ENCODE measurements around the gene VCAN. TPM values are rescaled to one million over a fixed set of nuclear protein-coding genes. Genes with fewer than 3 reads are reported as not detected.

Gene VCAN
- total RNA-seq, 2 experiments from 2014 or later = not detected

DNA sequence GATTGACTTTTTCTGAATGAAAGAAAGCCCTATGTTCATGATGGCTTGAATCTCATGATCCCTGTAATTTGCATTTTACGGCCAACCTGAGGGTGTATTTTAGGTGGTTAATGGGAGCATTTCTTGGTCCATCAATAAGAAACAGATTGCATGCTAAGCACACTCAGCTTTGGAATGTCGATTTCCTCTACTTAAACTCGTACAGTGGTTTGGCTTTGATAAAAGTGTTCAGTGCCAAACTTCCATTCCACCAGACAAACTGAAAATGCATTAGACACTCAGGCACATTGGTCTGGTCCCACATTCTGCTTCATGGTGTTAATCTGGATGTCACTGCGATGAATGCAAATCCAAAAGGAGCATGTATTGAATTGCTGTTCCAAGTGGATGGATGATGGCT lies 77.0 kb downstream of the VCAN start:
- DNase-seq = no peak
- no peak overlapping the region for H3K27ac Mint-ChIP-seq
- no peaks in the 10 kb centered on the region for H3K36me3 Mint-ChIP-seq (ENCODE audit: low read depth)
- H3K4me3 Mint-ChIP-seq = no peak overlapping the region
- CTCF ChIA-PET = no interaction called here
- intact Hi-C loops (cut with micrococcal nuclease) = no loop called here
- peaks cover 6% of the 10 kb centered on the region for H3K27me3 Mint-ChIP-seq (ENCODE audit: low read depth)
- no peaks in the 10 kb centered on the region for H3K9me3 Mint-ChIP-seq
- no peaks in the 10 kb centered on the region for H3K4me1 Mint-ChIP-seq (ENCODE audit: low read depth)

DNA sequence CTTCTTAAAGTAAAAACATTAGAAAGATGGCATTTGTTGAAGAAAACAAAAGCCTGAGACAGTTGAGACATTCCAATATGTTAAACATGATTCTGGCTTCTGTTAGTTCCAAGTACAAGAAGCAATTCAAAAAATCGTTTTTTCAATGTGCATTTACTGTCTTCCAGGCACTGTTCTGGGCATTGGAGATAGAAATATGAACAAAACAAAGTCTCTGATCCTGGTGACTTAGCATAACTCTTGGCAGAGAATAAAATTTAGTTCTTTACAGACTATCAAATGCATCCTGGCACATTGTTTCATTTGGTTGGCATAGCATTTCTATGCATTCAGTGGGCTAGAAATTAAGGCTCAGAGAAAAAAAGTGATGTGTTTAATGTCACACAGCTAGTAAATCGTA lies 77.5 kb downstream of the VCAN start:
- Mint-ChIP-seq H3K36me3 (ENCODE audit: low read depth) (no peaks in the 10 kb centered on the region), H3K27me3 (ENCODE audit: low read depth) (peaks cover 6% of the 10 kb centered on the region), H3K9me3 (no peaks in the 10 kb centered on the region), H3K4me3 (no peak overlapping the region), H3K27ac (no peak overlapping the region), H3K4me1 (ENCODE audit: low read depth) (no peaks in the 10 kb centered on the region)
- CTCF ChIA-PET = no interaction called here
- intact Hi-C loops (cut with micrococcal nuclease) = no loop called here
- DNase-seq = no peak

DNA sequence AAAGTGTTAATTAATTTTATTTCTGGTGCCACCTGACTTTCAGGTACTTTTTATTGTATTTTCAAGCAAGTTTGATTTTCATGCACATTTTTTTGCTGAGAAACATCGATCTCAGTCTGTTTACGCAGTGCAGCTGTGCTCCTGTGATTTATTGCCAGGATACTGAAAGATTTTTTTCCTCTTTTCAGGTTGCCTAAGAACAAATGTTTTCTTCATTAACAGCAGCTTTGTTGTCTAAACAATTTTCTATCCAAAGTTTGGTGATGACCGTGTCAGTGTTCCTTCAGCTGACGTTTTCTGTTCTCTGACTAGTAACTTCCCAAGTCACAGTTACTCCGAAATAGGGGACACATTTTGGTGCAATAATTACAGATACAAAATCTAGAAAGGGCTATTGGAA lies 78.1 kb downstream of the VCAN start:
- no peaks in the 10 kb centered on the region for H3K36me3 Mint-ChIP-seq (ENCODE audit: low read depth)
- intact Hi-C loops (cut with micrococcal nuclease) = no loop called here
- DNase-seq = no peak
- H3K27me3 Mint-ChIP-seq (ENCODE audit: low read depth) = peaks cover 6% of the 10 kb centered on the region
- no peak overlapping the region for H3K4me3 Mint-ChIP-seq
- CTCF ChIA-PET = no interaction called here
- H3K4me1 Mint-ChIP-seq (ENCODE audit: low read depth) = no peaks in the 10 kb centered on the region
- no peak overlapping the region for H3K27ac Mint-ChIP-seq
- no peaks in the 10 kb centered on the region for H3K9me3 Mint-ChIP-seq

DNA sequence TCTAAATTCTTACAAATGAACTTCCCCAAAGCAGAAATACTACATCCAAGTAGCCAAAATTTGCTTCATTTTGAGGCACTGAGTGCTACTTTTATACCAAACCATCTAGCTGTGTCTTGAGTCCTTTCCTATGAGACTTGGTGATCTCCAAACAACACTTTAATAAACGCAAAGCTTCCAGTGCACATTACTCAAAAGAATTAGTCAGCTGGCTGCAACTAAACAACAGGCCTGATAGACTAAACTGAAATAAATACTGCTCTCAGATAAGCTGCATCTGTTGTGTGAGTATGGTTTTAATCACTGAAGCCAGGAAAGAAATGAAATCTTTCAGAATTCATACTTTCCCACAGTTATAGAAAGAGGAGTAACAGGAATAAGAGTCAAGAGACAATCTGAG lies 80.3 kb downstream of the VCAN start:
- Mint-ChIP-seq H3K4me1 (ENCODE audit: low read depth) (no peaks in the 10 kb centered on the region), H3K27me3 (ENCODE audit: low read depth) (peaks cover 6% of the 10 kb centered on the region), H3K9me3 (no peaks in the 10 kb centered on the region), H3K4me3 (no peak overlapping the region), H3K36me3 (ENCODE audit: low read depth) (no peaks in the 10 kb centered on the region), H3K27ac (no peak overlapping the region)
- intact Hi-C loops (cut with micrococcal nuclease) = no loop called here
- no peak for DNase-seq
- CTCF ChIA-PET = interaction anchor here (0.5 kb wide), 1 partner anchor 1054 kb away, joined by 4 read pairs; no protein-coding TSS in a partner anchor

DNA sequence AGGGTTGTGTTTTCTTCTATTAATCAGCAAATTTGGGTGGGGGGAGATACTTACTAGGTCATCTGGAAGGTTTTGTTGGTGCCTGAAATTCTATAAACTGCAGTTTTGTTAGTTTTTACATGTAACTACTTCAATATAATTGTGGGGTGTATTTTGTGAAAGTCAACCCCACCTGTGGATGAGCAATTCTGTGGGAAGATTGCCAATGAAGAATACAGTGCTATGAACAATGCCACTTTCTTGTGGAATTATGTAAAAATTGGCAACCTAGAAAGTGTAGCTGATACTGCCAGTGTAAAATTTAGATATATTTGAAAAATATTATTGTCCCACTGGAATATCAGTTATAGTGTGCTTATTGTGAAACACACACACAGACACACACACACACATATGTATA lies 80.7 kb downstream of the VCAN start:
- H3K4me1 Mint-ChIP-seq (ENCODE audit: low read depth) = no peaks in the 10 kb centered on the region
- no peak overlapping the region for H3K4me3 Mint-ChIP-seq
- no peak for DNase-seq
- intact Hi-C loops (cut with micrococcal nuclease) = no loop called here
- no peaks in the 10 kb centered on the region for H3K9me3 Mint-ChIP-seq
- peaks cover 5% of the 10 kb centered on the region for H3K27me3 Mint-ChIP-seq (ENCODE audit: low read depth)
- CTCF ChIA-PET = interaction anchor here (0.5 kb wide), 1 partner anchor 1055 kb away, joined by 4 read pairs; no protein-coding TSS in a partner anchor
- no peak overlapping the region for H3K27ac Mint-ChIP-seq
- no peaks in the 10 kb centered on the region for H3K36me3 Mint-ChIP-seq (ENCODE audit: low read depth)

DNA sequence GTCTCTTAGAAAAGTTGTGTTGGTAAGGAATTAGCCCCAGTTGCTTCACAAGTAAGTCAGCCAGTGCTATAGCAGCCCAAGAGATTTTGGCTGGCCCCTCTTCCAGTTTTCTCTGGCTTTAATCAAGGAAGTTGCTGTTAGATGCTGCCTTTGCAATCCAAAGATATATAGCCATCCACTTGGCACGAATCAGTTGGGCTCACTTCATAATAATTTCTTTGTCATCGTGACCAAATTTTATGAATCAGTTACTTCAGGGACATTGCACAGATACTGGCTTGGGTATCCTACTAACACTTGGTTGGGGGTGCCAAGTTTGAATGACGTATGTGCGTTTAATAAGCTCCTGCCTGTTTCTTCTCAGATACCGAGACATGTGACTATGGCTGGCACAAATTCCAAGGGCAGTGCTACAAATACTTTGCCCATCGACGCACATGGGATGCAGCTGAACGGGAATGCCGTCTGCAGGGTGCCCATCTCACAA lies 81.5 kb downstream of the VCAN start:
- Mint-ChIP-seq H3K27ac (no peak overlapping the region), H3K9me3 (no peaks in the 10 kb centered on the region), H3K36me3 (ENCODE audit: low read depth) (no peaks in the 10 kb centered on the region), H3K4me3 (no peak overlapping the region), H3K27me3 (ENCODE audit: low read depth) (peaks cover 2% of the 10 kb centered on the region), H3K4me1 (ENCODE audit: low read depth) (no peaks in the 10 kb centered on the region)
- intact Hi-C loops (cut with micrococcal nuclease) = no loop called here
- no peak for DNase-seq
- CTCF ChIA-PET = no interaction called here

DNA sequence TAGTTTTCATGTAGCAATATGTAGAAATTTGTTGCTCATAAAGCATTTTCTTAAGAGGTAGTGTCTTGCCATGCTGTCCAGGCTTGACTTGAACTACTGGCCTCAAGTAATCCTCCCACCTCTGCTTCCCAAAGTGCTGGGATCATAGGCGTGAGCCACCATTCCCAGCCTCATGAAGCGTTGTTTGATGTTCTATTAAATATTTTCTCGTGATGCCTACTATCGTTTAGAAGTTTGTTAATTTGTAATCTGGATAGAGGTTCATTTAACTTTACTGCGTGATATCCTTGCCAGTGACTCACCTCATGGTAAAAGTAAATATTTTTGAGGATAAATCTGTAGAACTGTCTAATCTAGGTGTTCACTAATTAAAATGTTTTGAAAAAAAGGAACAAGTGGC lies 82.6 kb downstream of the VCAN start:
- H3K9me3 Mint-ChIP-seq = no peaks in the 10 kb centered on the region
- intact Hi-C loops (cut with micrococcal nuclease) = no loop called here
- H3K4me3 Mint-ChIP-seq = no peak overlapping the region
- no peaks in the 10 kb centered on the region for H3K36me3 Mint-ChIP-seq (ENCODE audit: low read depth)
- peaks cover 2% of the 10 kb centered on the region for H3K27me3 Mint-ChIP-seq (ENCODE audit: low read depth)
- no peak overlapping the region for H3K27ac Mint-ChIP-seq
- CTCF ChIA-PET = no interaction called here
- H3K4me1 Mint-ChIP-seq (ENCODE audit: low read depth) = no peaks in the 10 kb centered on the region
- no peak for DNase-seq

DNA sequence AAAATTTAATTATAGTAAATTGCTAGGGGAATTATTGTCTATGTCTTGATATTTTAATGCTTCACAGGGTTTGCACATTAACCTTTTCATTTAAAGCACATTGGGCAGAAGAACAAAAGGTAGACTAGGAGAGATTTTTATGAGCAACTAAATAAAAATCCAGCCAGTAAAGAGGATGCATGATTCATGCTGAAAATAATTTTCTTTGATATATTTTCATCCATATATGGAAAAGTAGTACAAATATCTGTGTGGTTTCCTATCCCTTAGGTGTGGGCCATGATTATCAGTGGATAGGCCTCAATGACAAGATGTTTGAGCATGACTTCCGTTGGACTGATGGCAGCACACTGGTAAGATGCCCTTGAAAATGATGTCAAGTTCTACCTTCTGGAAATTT lies 83.1 kb downstream of the VCAN start:
- no peaks in the 10 kb centered on the region for H3K9me3 Mint-ChIP-seq
- no peak overlapping the region for H3K27ac Mint-ChIP-seq
- H3K4me1 Mint-ChIP-seq (ENCODE audit: low read depth) = no peaks in the 10 kb centered on the region
- DNase-seq = no peak
- H3K4me3 Mint-ChIP-seq = no peak overlapping the region
- intact Hi-C loops (cut with micrococcal nuclease) = no loop called here
- H3K36me3 Mint-ChIP-seq (ENCODE audit: low read depth) = no peaks in the 10 kb centered on the region
- H3K27me3 Mint-ChIP-seq (ENCODE audit: low read depth) = peaks cover 2% of the 10 kb centered on the region
- CTCF ChIA-PET = no interaction called here

DNA sequence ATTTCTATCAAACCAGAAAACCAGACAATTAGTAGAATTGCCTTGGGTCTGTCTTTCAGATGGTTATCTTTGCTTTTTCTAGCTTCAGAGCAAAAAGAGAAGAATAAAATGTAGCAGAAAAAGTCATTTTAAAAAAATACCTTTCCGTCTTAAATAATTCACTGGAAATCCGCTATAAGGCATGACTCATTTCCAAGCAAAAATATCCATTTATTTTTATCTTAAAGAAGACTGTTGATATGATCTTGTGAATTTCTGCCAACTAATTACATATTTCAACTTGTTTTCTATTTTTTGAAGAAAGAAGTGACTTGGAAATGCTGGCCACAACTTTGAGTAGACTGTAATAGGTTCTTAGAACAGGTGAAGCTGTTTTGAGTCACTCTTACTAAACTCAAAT lies 83.7 kb downstream of the VCAN start:
- Mint-ChIP-seq H3K9me3 (no peaks in the 10 kb centered on the region), H3K27ac (no peak overlapping the region), H3K4me1 (ENCODE audit: low read depth) (no peaks in the 10 kb centered on the region), H3K4me3 (no peak overlapping the region), H3K27me3 (ENCODE audit: low read depth) (peaks cover 4% of the 10 kb centered on the region), H3K36me3 (ENCODE audit: low read depth) (no peaks in the 10 kb centered on the region)
- DNase-seq = no peak
- CTCF ChIA-PET = no interaction called here
- intact Hi-C loops (cut with micrococcal nuclease) = no loop called here

DNA sequence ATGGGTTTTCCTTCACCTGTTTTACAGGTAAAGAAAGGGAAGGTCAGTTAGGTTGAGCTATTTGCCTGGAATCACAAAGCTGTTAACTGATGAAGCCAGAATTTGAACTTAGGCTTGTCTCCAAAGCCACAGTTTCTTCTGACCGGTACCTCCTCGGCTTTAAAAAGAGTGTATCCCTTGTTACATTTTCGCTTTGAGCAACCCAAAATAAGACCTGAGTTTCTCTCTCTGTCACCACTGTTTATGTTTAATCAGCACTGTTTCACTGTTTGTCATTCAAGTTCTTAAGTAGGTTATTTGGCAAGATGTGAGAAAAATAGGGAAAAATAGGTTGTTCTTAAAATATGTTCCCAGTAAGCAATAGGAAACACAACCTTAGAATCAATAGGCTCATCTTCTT lies 84.6 kb downstream of the VCAN start:
- Mint-ChIP-seq H3K4me1 (ENCODE audit: low read depth) (no peaks in the 10 kb centered on the region), H3K36me3 (ENCODE audit: low read depth) (no peaks in the 10 kb centered on the region), H3K27me3 (ENCODE audit: low read depth) (peaks cover 6% of the 10 kb centered on the region), H3K9me3 (no peaks in the 10 kb centered on the region), H3K4me3 (no peak overlapping the region), H3K27ac (no peak overlapping the region)
- intact Hi-C loops (cut with micrococcal nuclease) = no loop called here
- no peak for DNase-seq
- CTCF ChIA-PET = interaction anchor here (0.8 kb wide), 1 partner anchor 9 kb away, joined by 3 read pairs; no protein-coding TSS in a partner anchor

DNA sequence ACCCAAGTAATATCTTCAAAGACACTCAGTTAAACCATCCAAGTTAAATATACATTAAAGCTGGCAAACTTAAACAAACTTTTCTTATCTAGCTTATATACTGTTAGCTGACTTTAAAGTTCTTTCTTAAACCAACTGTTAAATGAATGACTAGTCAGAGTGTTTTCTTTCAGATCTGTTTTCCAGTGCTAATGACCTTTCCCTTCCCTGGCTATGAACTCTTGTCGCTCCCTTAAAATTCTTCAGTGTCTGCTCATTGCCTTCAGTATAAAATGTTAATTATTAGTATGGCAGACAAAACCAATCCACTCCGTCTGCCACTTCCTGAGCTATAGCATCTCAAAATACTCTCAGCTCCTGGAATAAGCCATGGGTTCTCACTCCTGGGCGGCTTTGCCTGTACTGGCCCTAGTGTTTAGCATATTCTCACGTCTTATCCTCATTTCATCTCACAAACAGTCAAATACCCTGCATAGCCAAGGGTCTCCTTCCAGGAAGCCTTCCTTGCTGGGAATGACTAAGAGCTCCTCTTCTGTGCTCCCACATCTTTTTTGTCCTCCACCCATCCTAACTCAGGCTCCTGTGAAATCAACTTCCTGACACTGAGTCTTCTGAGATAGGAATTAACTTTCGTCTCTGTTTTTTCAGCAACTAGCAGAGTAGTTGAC lies 87.7 kb downstream of the VCAN start:
- H3K27me3 Mint-ChIP-seq (ENCODE audit: low read depth) = peaks cover 16% of the 10 kb centered on the region
- no peaks in the 10 kb centered on the region for H3K36me3 Mint-ChIP-seq (ENCODE audit: low read depth)
- intact Hi-C loops (cut with micrococcal nuclease) = no loop called here
- H3K27ac Mint-ChIP-seq = no peak overlapping the region
- no peak overlapping the region for H3K4me3 Mint-ChIP-seq
- H3K4me1 Mint-ChIP-seq (ENCODE audit: low read depth) = no peaks in the 10 kb centered on the region
- CTCF ChIA-PET = no interaction called here
- DNase-seq = no peak
- no peaks in the 10 kb centered on the region for H3K9me3 Mint-ChIP-seq

DNA sequence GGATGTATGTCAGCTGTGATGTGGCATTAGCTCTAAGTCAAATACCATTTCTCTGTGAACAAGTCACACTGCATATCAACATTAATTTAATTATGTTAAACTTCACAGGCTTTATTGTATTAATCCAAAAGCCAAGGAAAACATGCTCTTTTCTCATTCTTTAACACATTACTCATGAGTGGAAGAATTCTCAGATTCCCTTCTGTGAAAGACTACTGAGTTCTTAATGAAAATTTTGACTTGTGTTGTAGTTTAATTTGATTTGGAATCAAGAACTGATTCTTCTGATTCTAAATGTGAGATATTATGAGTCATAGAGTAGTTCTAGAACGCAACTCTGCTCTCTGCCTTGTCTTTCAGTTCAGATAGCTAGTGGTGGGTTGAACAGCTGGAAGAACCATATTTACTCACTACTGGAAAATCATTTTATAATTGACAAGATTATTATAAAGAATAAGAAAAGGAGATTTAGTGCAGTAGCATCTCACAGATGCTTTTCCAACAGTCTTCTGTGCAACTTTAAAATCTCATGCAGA lies 90.6 kb downstream of the VCAN start:
- Mint-ChIP-seq H3K27me3 (ENCODE audit: low read depth) (peaks cover 25% of the 10 kb centered on the region), H3K4me1 (ENCODE audit: low read depth) (no peaks in the 10 kb centered on the region), H3K27ac (no peak overlapping the region), H3K9me3 (no peaks in the 10 kb centered on the region), H3K4me3 (no peak overlapping the region), H3K36me3 (ENCODE audit: low read depth) (no peaks in the 10 kb centered on the region)
- CTCF ChIA-PET = interaction anchor here (0.5 kb wide), 1 partner anchor 605 kb away, joined by 4 read pairs; no protein-coding TSS in a partner anchor
- no peak for DNase-seq
- intact Hi-C loops (cut with micrococcal nuclease) = loop anchor here (2.0 to 10.0 kb wide), 3 partner anchors 90 to 1249 kb away; partner anchors contain the start of gene VCAN
